Measurements from ENCODE around the gene CABLES1.

DNA sequence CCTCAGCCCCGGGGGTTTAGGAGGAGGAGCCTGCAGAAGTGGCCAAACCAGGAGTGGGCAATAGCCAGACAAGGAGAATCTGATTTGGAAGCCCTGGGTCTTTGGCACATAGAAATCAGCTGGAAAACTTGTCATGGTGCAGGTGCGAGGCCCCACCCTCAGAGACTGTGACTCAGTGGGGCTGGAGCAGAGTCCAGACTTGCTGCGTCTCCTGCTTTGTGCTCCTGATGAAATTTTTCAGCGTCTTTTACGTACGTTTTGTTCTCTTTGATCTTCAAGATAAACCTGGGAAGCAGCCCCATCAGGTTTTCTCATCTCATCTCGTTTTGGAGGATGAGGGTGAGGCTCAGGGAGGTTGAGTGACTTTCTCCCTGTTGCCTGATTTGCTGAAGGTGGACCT, 114.1 kb downstream of the CABLES1 start:
- TF ChIP-seq, protein P1, sequence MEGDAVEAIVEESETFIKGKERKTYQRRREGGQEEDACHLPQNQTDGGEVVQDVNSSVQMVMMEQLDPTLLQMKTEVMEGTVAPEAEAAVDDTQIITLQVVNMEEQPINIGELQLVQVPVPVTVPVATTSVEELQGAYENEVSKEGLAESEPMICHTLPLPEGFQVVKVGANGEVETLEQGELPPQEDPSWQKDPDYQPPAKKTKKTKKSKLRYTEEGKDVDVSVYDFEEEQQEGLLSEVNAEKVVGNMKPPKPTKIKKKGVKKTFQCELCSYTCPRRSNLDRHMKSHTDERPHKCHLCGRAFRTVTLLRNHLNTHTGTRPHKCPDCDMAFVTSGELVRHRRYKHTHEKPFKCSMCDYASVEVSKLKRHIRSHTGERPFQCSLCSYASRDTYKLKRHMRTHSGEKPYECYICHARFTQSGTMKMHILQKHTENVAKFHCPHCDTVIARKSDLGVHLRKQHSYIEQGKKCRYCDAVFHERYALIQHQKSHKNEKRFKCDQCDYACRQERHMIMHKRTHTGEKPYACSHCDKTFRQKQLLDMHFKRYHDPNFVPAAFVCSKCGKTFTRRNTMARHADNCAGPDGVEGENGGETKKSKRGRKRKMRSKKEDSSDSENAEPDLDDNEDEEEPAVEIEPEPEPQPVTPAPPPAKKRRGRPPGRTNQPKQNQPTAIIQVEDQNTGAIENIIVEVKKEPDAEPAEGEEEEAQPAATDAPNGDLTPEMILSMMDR (optimal IDR thresholded peaks at IDR 0.05 in 1 of 3, IDR thresholded peaks at IDR 0.05 in 1 of 3, conservative IDR thresholded peaks at IDR 0.05 in 1 of 3; ENCODE audit: extremely low read depth in 1 of 3, insufficient read depth in 2 of 3, low read length in 3 of 3): no peak
- no peak for TF ChIP-seq EZH2 (IDR thresholded peaks at IDR 0.05; ENCODE audit: low read length)

Measured in keratinocyte (primary cell).